ENCODE data around the gene PSPH. TPM values are rescaled to one million over a fixed set of nuclear protein-coding genes. Genes with fewer than 3 reads are reported as not detected.

The PSPH gene
- polyA plus RNA-seq, 1 of the 3 experiments (the other 2 are of a cell fraction), result 50.5 TPM

DNA sequence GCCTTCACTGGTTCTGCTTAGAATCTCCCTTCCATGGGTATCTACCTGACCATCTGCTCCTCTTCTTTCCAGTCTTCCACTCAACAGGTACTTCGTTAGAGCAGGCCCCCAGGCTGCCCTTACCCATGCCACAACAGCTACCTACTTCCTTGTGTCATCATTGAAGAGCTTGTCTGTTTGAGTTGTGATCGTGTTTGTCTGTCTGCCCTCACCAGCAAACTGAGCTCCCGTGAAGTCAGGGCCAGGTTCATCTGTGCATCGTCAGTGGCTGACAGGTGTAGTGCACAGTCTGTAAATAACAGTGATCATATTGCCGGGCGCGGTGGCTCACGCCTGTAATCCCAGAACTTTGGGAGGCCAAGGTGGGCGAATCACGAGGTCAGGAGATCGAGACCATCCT is 81.9 kb downstream of the PSPH start:
- Histone ChIP-seq H3K9me2 (no peaks in the 10 kb centered on the region), H3F3A (replicated peaks; ENCODE audit: insufficient read depth) (peaks cover 19% of the 10 kb centered on the region), H4K20me1 (ENCODE audit: insufficient read depth) (peaks cover 48% of the 10 kb centered on the region), H3K79me2 (ENCODE audit: insufficient read depth) (peaks cover 94% of the 10 kb centered on the region), H3K4me2 (no peak overlapping the region), H3K27ac (ENCODE audit: low read depth in 2 of 2, low read length in 1 of 2) (no peak overlapping the region), H2AFZ (ENCODE audit: low read depth) (no peak overlapping the region), H3K9me3 (no peaks in the 10 kb centered on the region), H3K4me3 (ENCODE audit: low read depth in 2 of 2, low read length in 1 of 2) (no peak overlapping the region), H3K4me1 (ENCODE audit: control insufficient read depth in 1 of 2, insufficient read depth in 2 of 2, low read depth in 1 of 2, low read length in 1 of 2) (peaks cover 4 to 6% of the 10 kb centered on the region in 2 experiments; a peak in 2 of 4 replicates), H3K9ac (no peak overlapping the region), H3K27me3 (ENCODE audit: insufficient read depth) (no peaks in the 10 kb centered on the region), H3K36me3 (replicated peaks in 1 of 2; ENCODE audit: control insufficient read depth in 1 of 2, insufficient read depth in 2 of 2, low read length in 1 of 2) (peaks cover 0 to 24% of the 10 kb centered on the region in 2 experiments)
- no peak for DNase-seq
- WGBS (ENCODE audit: low lambda C conversion rate), result 94% methylated on average over 11 of the region's 11 CpGs
- TF ChIP-seq, protein P1, sequence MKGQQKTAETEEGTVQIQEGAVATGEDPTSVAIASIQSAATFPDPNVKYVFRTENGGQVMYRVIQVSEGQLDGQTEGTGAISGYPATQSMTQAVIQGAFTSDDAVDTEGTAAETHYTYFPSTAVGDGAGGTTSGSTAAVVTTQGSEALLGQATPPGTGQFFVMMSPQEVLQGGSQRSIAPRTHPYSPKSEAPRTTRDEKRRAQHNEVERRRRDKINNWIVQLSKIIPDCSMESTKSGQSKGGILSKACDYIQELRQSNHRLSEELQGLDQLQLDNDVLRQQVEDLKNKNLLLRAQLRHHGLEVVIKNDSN (IDR thresholded peaks at IDR 0.05; ENCODE audit: borderline replicate concordance, low read depth), result no peak
- TF ChIP-seq MEF2A (IDR thresholded peaks at IDR 0.05; ENCODE audit: borderline replicate concordance, low read depth) (no peak), EZH2phosphoT487 (IDR thresholded peaks at IDR 0.05; ENCODE audit: borderline replicate concordance, low read depth) (no peak), GATA2 (CRISPR knock-in tag; IDR thresholded peaks at IDR 0.05) (no peak), POLR2AphosphoS5 (IDR thresholded peaks at IDR 0.05; ENCODE audit: low read depth, low read length) (no peak), RFX5 (IDR thresholded peaks at IDR 0.05; ENCODE audit: low read length) (no peak), JUND (IDR thresholded peaks at IDR 0.05) (no peak), SIN3A (IDR thresholded peaks at IDR 0.05; ENCODE audit: borderline replicate concordance, low read depth, low read length) (no peak), ELF1 (IDR thresholded peaks at IDR 0.05) (no peak), EP300 (IDR thresholded peaks at IDR 0.05; ENCODE audit: borderline replicate concordance in 1 of 2, low read depth in 1 of 2, low read length in 1 of 2) (no peak), FOXM1 (IDR thresholded peaks at IDR 0.05; ENCODE audit: low read depth) (no peak)
- TF ChIP-seq, protein P2, sequence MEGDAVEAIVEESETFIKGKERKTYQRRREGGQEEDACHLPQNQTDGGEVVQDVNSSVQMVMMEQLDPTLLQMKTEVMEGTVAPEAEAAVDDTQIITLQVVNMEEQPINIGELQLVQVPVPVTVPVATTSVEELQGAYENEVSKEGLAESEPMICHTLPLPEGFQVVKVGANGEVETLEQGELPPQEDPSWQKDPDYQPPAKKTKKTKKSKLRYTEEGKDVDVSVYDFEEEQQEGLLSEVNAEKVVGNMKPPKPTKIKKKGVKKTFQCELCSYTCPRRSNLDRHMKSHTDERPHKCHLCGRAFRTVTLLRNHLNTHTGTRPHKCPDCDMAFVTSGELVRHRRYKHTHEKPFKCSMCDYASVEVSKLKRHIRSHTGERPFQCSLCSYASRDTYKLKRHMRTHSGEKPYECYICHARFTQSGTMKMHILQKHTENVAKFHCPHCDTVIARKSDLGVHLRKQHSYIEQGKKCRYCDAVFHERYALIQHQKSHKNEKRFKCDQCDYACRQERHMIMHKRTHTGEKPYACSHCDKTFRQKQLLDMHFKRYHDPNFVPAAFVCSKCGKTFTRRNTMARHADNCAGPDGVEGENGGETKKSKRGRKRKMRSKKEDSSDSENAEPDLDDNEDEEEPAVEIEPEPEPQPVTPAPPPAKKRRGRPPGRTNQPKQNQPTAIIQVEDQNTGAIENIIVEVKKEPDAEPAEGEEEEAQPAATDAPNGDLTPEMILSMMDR (IDR thresholded peaks at IDR 0.05), result no peak
- POLR2A ChIA-PET, result no interaction called here
- CTCF ChIA-PET, result interaction anchor here (0.8 kb wide), 1 partner anchor 105 kb away, joined by 3 read pairs; no protein-coding TSS in a partner anchor

DNA sequence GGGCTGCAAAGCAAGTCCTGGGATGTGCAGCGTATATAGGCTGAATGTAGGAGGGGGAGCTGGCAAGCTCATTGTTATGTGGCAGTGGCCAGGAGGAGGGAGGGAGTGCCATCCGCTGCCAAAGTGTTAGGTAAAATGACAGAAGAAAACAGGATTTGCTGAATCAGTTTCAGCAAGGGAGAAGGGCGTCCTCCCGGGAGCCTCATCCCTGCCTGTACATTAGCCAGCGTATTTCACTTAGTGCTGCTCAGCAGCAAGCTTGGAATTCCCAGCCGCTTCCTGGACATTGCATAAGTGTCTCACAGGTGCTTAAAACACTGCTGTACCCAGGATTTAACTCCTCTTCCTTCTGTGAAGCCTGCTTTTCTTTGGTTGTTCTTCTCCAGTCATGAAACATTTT is 84.4 kb downstream of the PSPH start:
- Histone ChIP-seq H3K27ac (ENCODE audit: low read depth in 2 of 2, low read length in 1 of 2) (no peak overlapping the region; a peak in 1 of 4 replicates), H3K79me2 (ENCODE audit: insufficient read depth) (peaks cover 73% of the 10 kb centered on the region), H3K9me2 (no peaks in the 10 kb centered on the region), H3K36me3 (replicated peaks in 1 of 2; ENCODE audit: control insufficient read depth in 1 of 2, insufficient read depth in 2 of 2, low read length in 1 of 2) (peaks cover 0 to 20% of the 10 kb centered on the region in 2 experiments), H3K27me3 (ENCODE audit: insufficient read depth) (no peaks in the 10 kb centered on the region), H3K9ac (no peak overlapping the region), H3K4me1 (ENCODE audit: control insufficient read depth in 1 of 2, insufficient read depth in 2 of 2, low read depth in 1 of 2, low read length in 1 of 2) (peaks cover 6% of the 10 kb centered on the region in 2 experiments; a peak in 2 of 4 replicates), H2AFZ (ENCODE audit: low read depth) (no peak overlapping the region), H3F3A (replicated peaks; ENCODE audit: insufficient read depth) (peaks cover 27% of the 10 kb centered on the region), H4K20me1 (ENCODE audit: insufficient read depth) (peaks cover 26% of the 10 kb centered on the region), H3K9me3 (no peaks in the 10 kb centered on the region), H3K4me2 (peak overlapping the region; percentile 3; the same call in 1 of the 2 replicates), H3K4me3 (ENCODE audit: low read depth in 2 of 2, low read length in 1 of 2) (no peak overlapping the region)
- no peak for DNase-seq
- ChIA-PET CTCF (interaction anchor here (0.9 to 4.0 kb wide), 4 partner anchors 10 to 1193 kb away, joined by 3 to 50 read pairs (median 7); no protein-coding TSS in a partner anchor), POLR2A (interaction anchor here (1.0 kb wide), 1 partner anchor 10 kb away, joined by 3 read pairs; no protein-coding TSS in a partner anchor)
- TF ChIP-seq NFIC (IDR thresholded peaks at IDR 0.05; ENCODE audit: borderline replicate concordance), result no peak
- no peak for TF ChIP-seq GATA2 (CRISPR knock-in tag; IDR thresholded peaks at IDR 0.05)
- TF ChIP-seq TEAD4 (IDR thresholded peaks at IDR 0.05; ENCODE audit: borderline replicate concordance, insufficient read depth), result no peak
- TF ChIP-seq RXRA (IDR thresholded peaks at IDR 0.05; ENCODE audit: borderline replicate concordance, low read depth), result no peak
- no peak for TF ChIP-seq MXI1 (IDR thresholded peaks at IDR 0.05; ENCODE audit: low read depth, low read length)
- no peak for TF ChIP-seq FOSL2 (IDR thresholded peaks at IDR 0.05; ENCODE audit: borderline replicate concordance, low read depth)
- TF ChIP-seq, protein P3, sequence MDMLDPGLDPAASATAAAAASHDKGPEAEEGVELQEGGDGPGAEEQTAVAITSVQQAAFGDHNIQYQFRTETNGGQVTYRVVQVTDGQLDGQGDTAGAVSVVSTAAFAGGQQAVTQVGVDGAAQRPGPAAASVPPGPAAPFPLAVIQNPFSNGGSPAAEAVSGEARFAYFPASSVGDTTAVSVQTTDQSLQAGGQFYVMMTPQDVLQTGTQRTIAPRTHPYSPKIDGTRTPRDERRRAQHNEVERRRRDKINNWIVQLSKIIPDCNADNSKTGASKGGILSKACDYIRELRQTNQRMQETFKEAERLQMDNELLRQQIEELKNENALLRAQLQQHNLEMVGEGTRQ (IDR thresholded peaks at IDR 0.05; ENCODE audit: borderline replicate concordance, low read depth, low read length), result no peak
- TF ChIP-seq TAF1 (IDR thresholded peaks at IDR 0.05; ENCODE audit: borderline replicate concordance, low read depth, low read length), result no peak
- 83% methylated on average over 6 of the region's 6 CpGs for WGBS (ENCODE audit: low lambda C conversion rate)
